Neural cell (in vitro differentiated cells): Measurements from ENCODE around the gene ANAPC2. TPM values are rescaled to one million over a fixed set of nuclear protein-coding genes. Genes with fewer than 3 reads are reported as not detected.

Source experiments
- H2AFZ ChIP-seq: fragments of 200-600, 300-800 bp; sonication (generic), shearing (Covaris generic); 2 replicates; pipeline ENCODE4 v1.6.0; 2014; ENCODE audit warnings: low read depth, mild to moderate bottlenecking, antibody characterized with exemption, low read length, moderate library complexity
- H3F3A ChIP-seq: fragments of 200-600 bp; shearing (Covaris generic); 2 replicates; pipeline ENCODE4 v1.6.1; 2016; ENCODE audit warnings: mild to moderate bottlenecking, moderate library complexity, mixed read lengths, antibody characterized with exemption, low read length; ENCODE audit not compliant: insufficient read depth, poor library complexity, severe bottlenecking
- H3K27ac ChIP-seq: fragments of 200-600, 300-800 bp; sonication (generic), shearing (Covaris generic); 2 replicates; pipeline ENCODE4 v1.5.1; 2014; ENCODE audit warnings: mild to moderate bottlenecking, low read length, moderate library complexity
- H3K27me3 ChIP-seq: fragments of 300-800, 200-600 bp; sonication (generic), shearing (Covaris generic); 2 replicates; pipeline ENCODE4 v1.6.0; 2014; ENCODE audit warnings: mild to moderate bottlenecking, low read depth, low read length, moderate library complexity; ENCODE audit not compliant: insufficient read depth
- H3K36me3 ChIP-seq: fragments of 300-800, 200-600 bp; sonication (generic), shearing (Covaris generic); 2 replicates; pipeline ENCODE4 v1.5.1; 2014; ENCODE audit warnings: mild to moderate bottlenecking, antibody characterized with exemption, low read length, moderate library complexity; ENCODE audit not compliant: insufficient read depth
- H3K4me2 ChIP-seq: fragments of 300-800, 200-600 bp; sonication (generic), shearing (Covaris generic); 2 replicates; pipeline ENCODE4 v1.6.0; 2014; ENCODE audit warnings: mild to moderate bottlenecking, low read length
- H3K4me3 ChIP-seq: fragments of 300-800, 200-600 bp; sonication (generic), shearing (Covaris generic); 2 replicates; pipeline ENCODE4 v1.5.1; 2014; ENCODE audit warnings: mild to moderate bottlenecking, low read length, moderate library complexity
- H3K79me2 ChIP-seq: fragments of 200-600 bp; shearing (Covaris generic); replicated peaks from 2 replicates; pipeline ENCODE4 v1.6.0; 2014; ENCODE audit warnings: mild to moderate bottlenecking, low read length, moderate library complexity; ENCODE audit not compliant: insufficient read depth
- H3K9ac ChIP-seq: fragments of 300-800, 200-600 bp; sonication (generic), shearing (Covaris generic); 2 replicates; pipeline ENCODE4 v1.6.1; 2016; ENCODE audit warnings: mild to moderate bottlenecking, low read length, mixed read lengths
- H3K9me2 ChIP-seq: fragments of 200-600 bp; shearing (Covaris generic); 2 replicates; pipeline ENCODE4 v1.6.1; 2016; ENCODE audit warnings: mild to moderate bottlenecking, low read length, mixed read lengths; ENCODE audit not compliant: insufficient read depth
- H3K9me3 ChIP-seq: fragments of 200-600, 300-800 bp; sonication (generic), shearing (Covaris generic); 2 replicates; pipeline ENCODE4 v1.6.1; 2016; ENCODE audit warnings: mild to moderate bottlenecking, mixed run types, low read length, moderate library complexity, mixed read lengths
- H4K20me1 ChIP-seq: fragments of 200-600 bp; shearing (Covaris generic); 2 replicates; pipeline ENCODE4 v1.6.1; 2016; ENCODE audit warnings: mild to moderate bottlenecking, mixed run types; ENCODE audit not compliant: insufficient read depth
- EP300 ChIP-seq: fragments of 450-650 bp; conservative IDR thresholded peaks from 2 replicates; pipeline ENCODE4 v1.6.1; 2014; ENCODE audit warnings: antibody characterized with exemption, mild to moderate bottlenecking, moderate library complexity; ENCODE audit not compliant: poor library complexity, severe bottlenecking
- EZH2 ChIP-seq: fragments of 200-600, 300-800 bp; shearing (Covaris generic), sonication (generic); IDR thresholded peaks from 2 replicates; pipeline ENCODE4 v1.6.1; 2014; ENCODE audit warnings: antibody characterized with exemption, low read length, borderline replicate concordance, mild to moderate bottlenecking; ENCODE audit not compliant: insufficient read depth, poor library complexity, severe bottlenecking
- MXI1 ChIP-seq: fragments of 450-650 bp; conservative IDR thresholded peaks from 2 replicates; pipeline ENCODE4 v1.6.1; 2014; ENCODE audit warnings: antibody characterized with exemption, mild to moderate bottlenecking; ENCODE audit not compliant: poor library complexity, severe bottlenecking
- POLR2AphosphoS5 ChIP-seq: IDR thresholded peaks from 2 replicates; pipeline ENCODE4 v1.6.1; 2012
- RAD21 ChIP-seq: fragments of 450-650 bp; conservative IDR thresholded peaks from 2 replicates; pipeline ENCODE4 v1.6.1; 2014; ENCODE audit warnings: antibody characterized with exemption, mild to moderate bottlenecking, moderate library complexity
- SMC3 ChIP-seq: fragments of 450-650 bp; conservative IDR thresholded peaks from 2 replicates; pipeline ENCODE4 v1.6.1; 2014; ENCODE audit warnings: antibody characterized with exemption, mild to moderate bottlenecking, moderate library complexity; ENCODE audit not compliant: poor library complexity
- TAF1 ChIP-seq: IDR thresholded peaks from 2 replicates; pipeline ENCODE4 v1.6.1; 2012; ENCODE audit warnings: low read depth
- polyA plus RNA-seq: library from polyadenylated mRNA; depleted of rRNA; stranded (reverse); fragments of >200 nt; gene quantifications from 2 replicates; pipeline ENCODE4 v1.2.3, GENCODE V29; 2014
- TF ChIP-seq, protein P1 (sequence below): fragments of 450-650 bp; IDR thresholded peaks from 2 replicates; pipeline ENCODE4 v1.5.1; 2014; ENCODE audit warnings: antibody characterized with exemption, mild to moderate bottlenecking, moderate library complexity; ENCODE audit not compliant: poor library complexity, severe bottlenecking
- TF ChIP-seq, protein P2 (sequence below): IDR thresholded peaks from 2 replicates; pipeline ENCODE4 v1.6.1; 2012; ENCODE audit warnings: borderline replicate concordance

The ANAPC2 gene
- polyA plus RNA-seq, 1 donor from 2014 or later = 38.1 TPM

DNA sequence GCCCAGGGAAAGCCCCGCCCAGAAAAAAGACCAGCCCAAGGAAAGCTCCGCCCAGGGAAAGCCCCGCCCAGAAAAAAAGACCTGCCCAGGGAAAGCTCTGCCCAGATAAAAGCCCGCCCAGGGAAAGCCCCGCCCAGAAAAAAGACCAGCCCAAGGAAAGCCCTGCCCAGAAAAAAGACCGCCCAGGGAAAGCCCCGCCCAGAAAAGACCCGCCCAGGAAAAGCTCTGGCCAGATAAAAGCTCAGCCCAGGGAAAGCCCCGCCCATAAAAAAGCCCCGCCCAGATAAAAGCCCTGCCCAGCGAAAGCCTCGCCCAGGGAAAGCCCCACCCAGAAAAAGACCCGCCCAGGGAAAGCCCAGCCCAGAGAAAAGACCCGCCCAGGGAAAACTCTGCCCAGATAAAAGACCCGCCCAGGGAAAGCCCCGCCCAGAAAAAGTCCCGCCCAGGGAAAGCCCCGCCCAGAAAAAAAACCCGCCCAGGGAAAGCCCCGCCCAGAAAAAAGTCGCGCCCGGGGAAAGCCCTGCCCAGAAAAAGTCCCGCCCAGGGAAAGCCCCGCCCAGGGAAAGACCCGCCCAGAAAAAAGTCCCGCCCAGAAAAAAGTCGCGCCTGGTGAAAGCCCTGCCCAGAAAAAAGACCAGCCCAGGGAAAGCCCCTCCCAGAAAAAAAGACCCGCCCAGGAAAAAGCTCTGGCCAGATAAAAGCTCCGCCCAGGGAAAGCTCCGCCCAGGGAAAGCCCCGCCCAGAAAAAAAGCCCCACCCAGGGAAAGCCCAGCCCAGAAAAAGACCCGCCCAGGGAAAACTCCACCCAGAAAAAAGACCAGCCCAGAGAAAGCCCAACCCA, 37.5 kb downstream of the ANAPC2 start:
- Histone ChIP-seq H3K36me3 (no peaks in the 10 kb centered on the region), H3K4me2 (no peak overlapping the region), H3K79me2 (no peaks in the 10 kb centered on the region), H3K9me3 (no peaks in the 10 kb centered on the region), H3K27ac (no peak overlapping the region), H4K20me1 (no peaks in the 10 kb centered on the region), H3K27me3 (peaks cover 8% of the 10 kb centered on the region), H3K9ac (no peak overlapping the region), H2AFZ (no peak overlapping the region), H3K9me2 (no peaks in the 10 kb centered on the region), H3F3A (no peaks in the 10 kb centered on the region), H3K4me3 (no peak overlapping the region)
- no peak for TF ChIP-seq RAD21
- no peak for TF ChIP-seq POLR2AphosphoS5
- no peak for TF ChIP-seq EP300
- no peak for TF ChIP-seq EZH2
- TF ChIP-seq MXI1 = no peak
- no peak for TF ChIP-seq SMC3
- TF ChIP-seq, protein P1, sequence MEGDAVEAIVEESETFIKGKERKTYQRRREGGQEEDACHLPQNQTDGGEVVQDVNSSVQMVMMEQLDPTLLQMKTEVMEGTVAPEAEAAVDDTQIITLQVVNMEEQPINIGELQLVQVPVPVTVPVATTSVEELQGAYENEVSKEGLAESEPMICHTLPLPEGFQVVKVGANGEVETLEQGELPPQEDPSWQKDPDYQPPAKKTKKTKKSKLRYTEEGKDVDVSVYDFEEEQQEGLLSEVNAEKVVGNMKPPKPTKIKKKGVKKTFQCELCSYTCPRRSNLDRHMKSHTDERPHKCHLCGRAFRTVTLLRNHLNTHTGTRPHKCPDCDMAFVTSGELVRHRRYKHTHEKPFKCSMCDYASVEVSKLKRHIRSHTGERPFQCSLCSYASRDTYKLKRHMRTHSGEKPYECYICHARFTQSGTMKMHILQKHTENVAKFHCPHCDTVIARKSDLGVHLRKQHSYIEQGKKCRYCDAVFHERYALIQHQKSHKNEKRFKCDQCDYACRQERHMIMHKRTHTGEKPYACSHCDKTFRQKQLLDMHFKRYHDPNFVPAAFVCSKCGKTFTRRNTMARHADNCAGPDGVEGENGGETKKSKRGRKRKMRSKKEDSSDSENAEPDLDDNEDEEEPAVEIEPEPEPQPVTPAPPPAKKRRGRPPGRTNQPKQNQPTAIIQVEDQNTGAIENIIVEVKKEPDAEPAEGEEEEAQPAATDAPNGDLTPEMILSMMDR = no peak
- TF ChIP-seq TAF1 = no peak
- TF ChIP-seq, protein P2, sequence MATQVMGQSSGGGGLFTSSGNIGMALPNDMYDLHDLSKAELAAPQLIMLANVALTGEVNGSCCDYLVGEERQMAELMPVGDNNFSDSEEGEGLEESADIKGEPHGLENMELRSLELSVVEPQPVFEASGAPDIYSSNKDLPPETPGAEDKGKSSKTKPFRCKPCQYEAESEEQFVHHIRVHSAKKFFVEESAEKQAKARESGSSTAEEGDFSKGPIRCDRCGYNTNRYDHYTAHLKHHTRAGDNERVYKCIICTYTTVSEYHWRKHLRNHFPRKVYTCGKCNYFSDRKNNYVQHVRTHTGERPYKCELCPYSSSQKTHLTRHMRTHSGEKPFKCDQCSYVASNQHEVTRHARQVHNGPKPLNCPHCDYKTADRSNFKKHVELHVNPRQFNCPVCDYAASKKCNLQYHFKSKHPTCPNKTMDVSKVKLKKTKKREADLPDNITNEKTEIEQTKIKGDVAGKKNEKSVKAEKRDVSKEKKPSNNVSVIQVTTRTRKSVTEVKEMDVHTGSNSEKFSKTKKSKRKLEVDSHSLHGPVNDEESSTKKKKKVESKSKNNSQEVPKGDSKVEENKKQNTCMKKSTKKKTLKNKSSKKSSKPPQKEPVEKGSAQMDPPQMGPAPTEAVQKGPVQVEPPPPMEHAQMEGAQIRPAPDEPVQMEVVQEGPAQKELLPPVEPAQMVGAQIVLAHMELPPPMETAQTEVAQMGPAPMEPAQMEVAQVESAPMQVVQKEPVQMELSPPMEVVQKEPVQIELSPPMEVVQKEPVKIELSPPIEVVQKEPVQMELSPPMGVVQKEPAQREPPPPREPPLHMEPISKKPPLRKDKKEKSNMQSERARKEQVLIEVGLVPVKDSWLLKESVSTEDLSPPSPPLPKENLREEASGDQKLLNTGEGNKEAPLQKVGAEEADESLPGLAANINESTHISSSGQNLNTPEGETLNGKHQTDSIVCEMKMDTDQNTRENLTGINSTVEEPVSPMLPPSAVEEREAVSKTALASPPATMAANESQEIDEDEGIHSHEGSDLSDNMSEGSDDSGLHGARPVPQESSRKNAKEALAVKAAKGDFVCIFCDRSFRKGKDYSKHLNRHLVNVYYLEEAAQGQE = no peak

DNA sequence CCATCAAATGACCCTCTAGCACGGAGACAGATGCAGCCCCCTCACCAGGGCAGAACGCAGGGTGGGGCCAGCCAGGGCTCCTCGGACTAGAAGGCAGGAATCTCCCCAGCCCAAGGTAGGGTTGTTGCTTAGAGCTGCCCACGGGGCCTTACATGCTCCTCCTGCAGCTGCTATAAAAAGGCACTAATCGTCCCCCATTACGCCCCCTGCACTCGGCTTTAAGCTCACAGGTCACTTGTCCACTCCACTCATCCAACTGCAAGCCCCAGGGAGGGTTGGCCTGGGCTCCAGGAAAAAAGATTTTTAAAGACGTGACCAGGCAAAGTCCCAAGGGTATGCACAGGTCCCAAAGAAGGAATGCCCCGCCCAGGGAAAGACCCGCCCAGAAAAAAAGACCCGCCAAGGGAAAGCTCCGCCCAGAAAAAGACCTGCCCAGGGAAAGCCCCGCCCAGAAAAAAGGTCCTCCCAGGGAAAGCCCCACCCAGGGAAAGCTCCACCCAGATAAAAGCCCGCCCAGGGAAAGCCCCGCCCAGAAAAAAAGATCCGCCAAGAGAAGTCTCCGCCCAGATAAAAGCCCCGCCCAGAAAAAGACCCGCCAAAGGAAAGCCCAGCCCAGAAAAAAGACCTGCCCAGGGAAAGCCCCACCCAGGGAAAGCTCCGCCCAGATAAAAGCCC, 38.3 kb downstream of the ANAPC2 start:
- H3K4me3 ChIP-seq = no peak overlapping the region
- no peak overlapping the region for H3K9ac ChIP-seq
- TF ChIP-seq MXI1 (no peak), RAD21 (no peak), EP300 (no peak), POLR2AphosphoS5 (no peak), SMC3 (no peak), EZH2 (no peak), TAF1 (no peak)
- TF ChIP-seq, protein P1 = no peak
- TF ChIP-seq, protein P2 = no peak
- no peaks in the 10 kb centered on the region for H4K20me1 ChIP-seq
- no peaks in the 10 kb centered on the region for H3F3A ChIP-seq
- no peaks in the 10 kb centered on the region for H3K36me3 ChIP-seq
- H3K27ac ChIP-seq = no peak overlapping the region
- H3K9me2 ChIP-seq = no peaks in the 10 kb centered on the region
- H3K9me3 ChIP-seq = no peaks in the 10 kb centered on the region
- H3K27me3 ChIP-seq = peaks cover under 1% of the 10 kb centered on the region
- H3K4me2 ChIP-seq = no peak overlapping the region
- H2AFZ ChIP-seq = no peak overlapping the region
- H3K79me2 ChIP-seq = no peaks in the 10 kb centered on the region
